WI38 (cell line): ENCODE results near the gene CDO1.

Experiments
- H3K4me3 ChIP-seq: 2 replicates; pipeline ENCODE4 v1.5.1; 2011; ENCODE audit warnings: low read depth, mild to moderate bottlenecking, control low read depth, low read length
- CTCF ChIP-seq: IDR thresholded peaks from 2 replicates; pipeline ENCODE4 v1.5.1; 2012; ENCODE audit warnings: low read depth, mild to moderate bottlenecking, control low read depth, low read length

Gene CDO1

GRCh38 chr5:115770466-115770865 lies 46.0 kb downstream of the CDO1 start:
- peak; percentile 62 for TF ChIP-seq CTCF
- no peak overlapping the region for H3K4me3 ChIP-seq

DNA sequence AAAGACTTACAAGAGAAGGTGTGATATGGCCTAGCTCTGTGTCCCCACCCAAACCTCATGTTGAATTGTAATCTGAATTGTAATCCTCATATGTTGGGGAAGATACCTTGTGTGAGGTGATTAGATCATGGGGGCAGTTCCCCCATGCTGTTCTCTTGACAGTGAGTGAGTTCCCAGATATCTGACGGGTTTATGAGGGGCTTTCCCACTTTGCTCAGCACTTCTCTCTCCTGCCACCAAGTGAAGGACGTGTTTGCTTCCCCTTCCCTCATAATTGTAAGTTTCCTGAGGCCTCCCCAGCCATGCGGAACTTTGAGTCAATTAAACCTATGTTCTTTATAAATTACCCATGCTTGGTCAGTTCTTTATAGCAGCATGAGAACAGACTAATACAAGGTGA lies 49.0 kb downstream of the CDO1 start:
- no peak for TF ChIP-seq CTCF
- H3K4me3 ChIP-seq: no peak overlapping the region

GRCh38 chr5:115766608-115767007 lies 49.9 kb downstream of the CDO1 start:
- no peak overlapping the region for H3K4me3 ChIP-seq
- TF ChIP-seq CTCF: no peak

DNA sequence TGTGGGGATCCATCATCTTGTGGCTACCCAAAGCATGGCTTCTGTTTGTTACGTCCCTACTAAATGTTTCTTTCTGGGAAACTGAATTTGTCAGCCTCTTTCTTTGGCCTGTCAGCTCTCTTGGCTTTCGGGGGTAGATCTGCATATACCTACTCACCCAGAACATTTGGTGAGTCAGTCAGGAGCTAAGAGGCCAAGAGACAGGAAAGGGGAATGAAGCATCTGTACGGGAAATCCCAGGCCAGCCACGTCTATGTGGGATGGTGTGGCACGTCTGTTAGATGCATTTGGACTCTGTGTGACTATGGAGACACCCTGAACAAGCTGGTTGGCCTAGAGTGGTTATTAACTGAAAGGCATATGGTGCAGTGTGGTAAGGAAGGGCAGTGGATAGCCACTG lies 58.1 kb downstream of the CDO1 start:
- no peak overlapping the region for H3K4me3 ChIP-seq
- TF ChIP-seq CTCF: no peak

- H3K4me3 ChIP-seq: no peak overlapping the region
- TF ChIP-seq CTCF: no peak
These were observed 60.8 kb downstream of the CDO1 start for GRCh38 chr5:115755675-115756074.
